ENCODE measurements around the gene IFFO2. TPM values are rescaled to one million over a fixed set of nuclear protein-coding genes. Genes with fewer than 3 reads are reported as not detected.

The IFFO2 gene
- total RNA-seq, 4 donors from 2014 or later: 25.8 to 88.8 (median 52.7) TPM

- Histone ChIP-seq H3K4me1 (peaks cover 7 to 46% (median 15%) of the 10 kb centered on the region in 3 donors), H3K27ac (no peak overlapping the region), H3K36me3 (peaks cover 15 to 88% (median 23%) of the 10 kb centered on the region in 3 donors), H3K9me3 (no peaks in the 10 kb centered on the region), H3K4me3 (no peak overlapping the region), H3K27me3 (no peaks in the 10 kb centered on the region)
- no peak for DNase-seq
- intact Hi-C loops (cut with DNase I): no loop called here
- no peak for TF ChIP-seq POLR2A (IDR thresholded peaks at IDR 0.05)
- TF ChIP-seq, protein P1, sequence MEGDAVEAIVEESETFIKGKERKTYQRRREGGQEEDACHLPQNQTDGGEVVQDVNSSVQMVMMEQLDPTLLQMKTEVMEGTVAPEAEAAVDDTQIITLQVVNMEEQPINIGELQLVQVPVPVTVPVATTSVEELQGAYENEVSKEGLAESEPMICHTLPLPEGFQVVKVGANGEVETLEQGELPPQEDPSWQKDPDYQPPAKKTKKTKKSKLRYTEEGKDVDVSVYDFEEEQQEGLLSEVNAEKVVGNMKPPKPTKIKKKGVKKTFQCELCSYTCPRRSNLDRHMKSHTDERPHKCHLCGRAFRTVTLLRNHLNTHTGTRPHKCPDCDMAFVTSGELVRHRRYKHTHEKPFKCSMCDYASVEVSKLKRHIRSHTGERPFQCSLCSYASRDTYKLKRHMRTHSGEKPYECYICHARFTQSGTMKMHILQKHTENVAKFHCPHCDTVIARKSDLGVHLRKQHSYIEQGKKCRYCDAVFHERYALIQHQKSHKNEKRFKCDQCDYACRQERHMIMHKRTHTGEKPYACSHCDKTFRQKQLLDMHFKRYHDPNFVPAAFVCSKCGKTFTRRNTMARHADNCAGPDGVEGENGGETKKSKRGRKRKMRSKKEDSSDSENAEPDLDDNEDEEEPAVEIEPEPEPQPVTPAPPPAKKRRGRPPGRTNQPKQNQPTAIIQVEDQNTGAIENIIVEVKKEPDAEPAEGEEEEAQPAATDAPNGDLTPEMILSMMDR (IDR thresholded peaks at IDR 0.05): no peak
- WGBS, 2 donors: 91 to 95% methylated on average over 18 to 21 of the region's 30 CpGs
Observed at GRCh38 chr1:18917071-18917799, 39.2 kb downstream of the IFFO2 start.

DNA sequence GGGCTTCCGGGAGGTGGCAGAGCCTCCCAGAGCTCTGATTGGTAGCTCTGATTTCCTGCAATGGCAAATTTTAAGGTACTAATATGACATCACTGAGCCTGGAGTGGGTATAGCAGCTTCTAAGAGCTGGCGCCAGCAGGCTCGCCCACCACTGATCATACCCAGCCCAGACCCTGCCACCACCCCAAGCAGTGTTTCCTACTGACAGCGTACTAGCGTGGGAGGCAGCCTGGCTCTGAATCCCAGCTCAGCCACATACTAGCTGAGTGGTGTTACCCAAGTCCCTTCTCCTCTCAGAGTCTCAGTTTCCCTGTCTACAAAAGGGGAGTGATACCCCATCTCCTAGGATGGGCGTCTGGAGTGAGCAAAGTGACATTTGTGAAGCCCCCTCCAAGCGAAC is 41.1 kb downstream of the IFFO2 start:
- no peak for DNase-seq
- Histone ChIP-seq H3K36me3 (peaks cover 20 to 100% (median 25%) of the 10 kb centered on the region in 3 donors), H3K4me1 (peaks cover 0 to 33% (median 8%) of the 10 kb centered on the region in 3 donors), H3K27me3 (no peaks in the 10 kb centered on the region), H3K4me3 (no peak overlapping the region), H3K27ac (peak overlapping the region in 1 of 4 donors; percentile 54), H3K9me3 (no peaks in the 10 kb centered on the region)
- intact Hi-C loops (cut with DNase I): no loop called here
- 83 to 92% methylated on average over 4 to 5 of the region's 7 CpGs for WGBS, 2 donors
- TF ChIP-seq, protein P1 (IDR thresholded peaks at IDR 0.05): no peak
- no peak for TF ChIP-seq POLR2A (IDR thresholded peaks at IDR 0.05)

- Histone ChIP-seq H3K27me3 (no peaks in the 10 kb centered on the region), H3K4me1 (peaks cover 0 to 31% (median 11%) of the 10 kb centered on the region in 3 donors), H3K4me3 (peak overlapping the region in 2 of 4 donors; percentile 3 to 19), H3K36me3 (peaks cover 17 to 100% (median 32%) of the 10 kb centered on the region in 3 donors), H3K9me3 (no peaks in the 10 kb centered on the region), H3K27ac (peak overlapping the region; percentile 12 to 73 (median 60))
- no peak for DNase-seq
- intact Hi-C loops (cut with DNase I): no loop called here
- TF ChIP-seq POLR2A (IDR thresholded peaks at IDR 0.05): no peak
- TF ChIP-seq, protein P1 (IDR thresholded peaks at IDR 0.05): peak; percentile 87 to 97 (median 92)
- WGBS, 2 donors: 61 to 71% methylated on average over 2 to 6 of the region's 22 CpGs
Observed at GRCh38 chr1:18913065-18913835, 43.2 kb downstream of the IFFO2 start.

- intact Hi-C loops (cut with DNase I): no loop called here
- Histone ChIP-seq H3K4me3 (no peak overlapping the region), H3K27ac (peak overlapping the region in 3 of 4 donors; percentile 12 to 73 (median 59)), H3K9me3 (no peaks in the 10 kb centered on the region), H3K4me1 (peaks cover 0 to 38% (median 12%) of the 10 kb centered on the region in 3 donors), H3K36me3 (peaks cover 15 to 100% (median 32%) of the 10 kb centered on the region in 3 donors), H3K27me3 (no peaks in the 10 kb centered on the region)
- TF ChIP-seq POLR2A (IDR thresholded peaks at IDR 0.05): no peak
- TF ChIP-seq, protein P1 (IDR thresholded peaks at IDR 0.05): no peak
- 86 to 91% methylated on average over 3 of the region's 3 CpGs for WGBS, 2 donors
- no peak for DNase-seq
Observed at GRCh38 chr1:18912550-18912949, 43.9 kb downstream of the IFFO2 start.

Measured in esophagus squamous epithelium (tissue), 5 donors.